Measurements from ENCODE around the gene CALHM4. TPM values are rescaled to one million over a fixed set of nuclear protein-coding genes. Genes with fewer than 3 reads are reported as not detected.

CALHM4 gene
- total RNA-seq, 1 donor from 2014 or later = not detected

- ATAC-seq (ENCODE audit: low read depth) = no peak
- H3K36me3 Mint-ChIP-seq (ENCODE audit: low read depth) = no peaks in the 10 kb centered on the region
- peaks cover 14% of the 10 kb centered on the region for H3K27me3 Mint-ChIP-seq
- CTCF ChIA-PET = interaction anchor here (1.0 to 2.7 kb wide), 3 partner anchors 10 to 296 kb away, joined by 3 to 15 read pairs (median 4); no protein-coding TSS in a partner anchor
- no peak overlapping the region for H3K27ac Mint-ChIP-seq
- POLR2A ChIA-PET = no interaction called here
- H3K4me1 Mint-ChIP-seq = peaks cover 8% of the 10 kb centered on the region
- DNase-seq = no peak
- intact Hi-C loops (cut with micrococcal nuclease) = no loop called here
- TF ChIP-seq, protein P1, sequence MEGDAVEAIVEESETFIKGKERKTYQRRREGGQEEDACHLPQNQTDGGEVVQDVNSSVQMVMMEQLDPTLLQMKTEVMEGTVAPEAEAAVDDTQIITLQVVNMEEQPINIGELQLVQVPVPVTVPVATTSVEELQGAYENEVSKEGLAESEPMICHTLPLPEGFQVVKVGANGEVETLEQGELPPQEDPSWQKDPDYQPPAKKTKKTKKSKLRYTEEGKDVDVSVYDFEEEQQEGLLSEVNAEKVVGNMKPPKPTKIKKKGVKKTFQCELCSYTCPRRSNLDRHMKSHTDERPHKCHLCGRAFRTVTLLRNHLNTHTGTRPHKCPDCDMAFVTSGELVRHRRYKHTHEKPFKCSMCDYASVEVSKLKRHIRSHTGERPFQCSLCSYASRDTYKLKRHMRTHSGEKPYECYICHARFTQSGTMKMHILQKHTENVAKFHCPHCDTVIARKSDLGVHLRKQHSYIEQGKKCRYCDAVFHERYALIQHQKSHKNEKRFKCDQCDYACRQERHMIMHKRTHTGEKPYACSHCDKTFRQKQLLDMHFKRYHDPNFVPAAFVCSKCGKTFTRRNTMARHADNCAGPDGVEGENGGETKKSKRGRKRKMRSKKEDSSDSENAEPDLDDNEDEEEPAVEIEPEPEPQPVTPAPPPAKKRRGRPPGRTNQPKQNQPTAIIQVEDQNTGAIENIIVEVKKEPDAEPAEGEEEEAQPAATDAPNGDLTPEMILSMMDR (IDR thresholded peaks at IDR 0.05) = no peak
- no peaks in the 10 kb centered on the region for H3K9me3 Mint-ChIP-seq
- no peak overlapping the region for H3K4me3 Mint-ChIP-seq
These were observed 10.8 kb downstream of the CALHM4 start for GRCh38 chr6:116564311-116564710.

GRCh38 chr6:116564921-116565872 is 11.6 kb downstream of the CALHM4 start:
- no peaks in the 10 kb centered on the region for H3K9me3 Mint-ChIP-seq
- H3K4me3 Mint-ChIP-seq = peak overlapping the region; percentile 32
- no peak for DNase-seq
- no peaks in the 10 kb centered on the region for H3K36me3 Mint-ChIP-seq (ENCODE audit: low read depth)
- CTCF ChIA-PET = interaction anchor here (1.0 to 1.4 kb wide), 2 partner anchors 11 to 276 kb away, joined by 3 to 4 read pairs; no protein-coding TSS in a partner anchor
- POLR2A ChIA-PET = no interaction called here
- H3K27ac Mint-ChIP-seq = no peak overlapping the region
- H3K27me3 Mint-ChIP-seq = peaks cover 14% of the 10 kb centered on the region
- TF ChIP-seq, protein P1 (IDR thresholded peaks at IDR 0.05) = no peak
- intact Hi-C loops (cut with micrococcal nuclease) = no loop called here
- H3K4me1 Mint-ChIP-seq = peaks cover 16% of the 10 kb centered on the region
- ATAC-seq (ENCODE audit: low read depth) = peak; percentile 37

GRCh38 chr6:116568111-116568510 is 14.6 kb downstream of the CALHM4 start:
- POLR2A ChIA-PET = interaction anchor here (3.8 kb wide), 1 partner anchor 288 kb away, joined by 50 read pairs; the partner anchor contains the start of gene TSPYL1
- intact Hi-C loops (cut with micrococcal nuclease) = no loop called here
- no peak overlapping the region for H3K27ac Mint-ChIP-seq

GRCh38 chr6:116568821-116569755 is 15.5 kb downstream of the CALHM4 start:
- H3K4me3 Mint-ChIP-seq = no peak overlapping the region
- CTCF ChIA-PET = no interaction called here
- POLR2A ChIA-PET = interaction anchor here (3.7 to 3.8 kb wide), 2 partner anchors 289 to 315 kb away, joined by 24 to 50 read pairs; partner anchors contain the start of genes TSPYL1 and TSPYL4
- ATAC-seq (ENCODE audit: low read depth) (no peak), DNase-seq (no peak)
- H3K36me3 Mint-ChIP-seq (ENCODE audit: low read depth) = peaks cover 15% of the 10 kb centered on the region
- no peaks in the 10 kb centered on the region for H3K9me3 Mint-ChIP-seq
- H3K27ac Mint-ChIP-seq = no peak overlapping the region
- H3K4me1 Mint-ChIP-seq = peaks cover 50% of the 10 kb centered on the region
- TF ChIP-seq, protein P1 (IDR thresholded peaks at IDR 0.05) = no peak
- intact Hi-C loops (cut with micrococcal nuclease) = no loop called here
- H3K27me3 Mint-ChIP-seq = peaks cover 3% of the 10 kb centered on the region

More at GRCh38 chr6:116568111-116568510, 14.6 kb downstream of the CALHM4 start:
- Mint-ChIP-seq H3K36me3 (ENCODE audit: low read depth) (peaks cover 13% of the 10 kb centered on the region), H3K9me3 (no peaks in the 10 kb centered on the region), H3K4me3 (no peak overlapping the region), H3K27me3 (peaks cover 8% of the 10 kb centered on the region), H3K4me1 (peaks cover 40% of the 10 kb centered on the region)
- TF ChIP-seq, protein P1 (IDR thresholded peaks at IDR 0.05) = no peak
- CTCF ChIA-PET = no interaction called here
- DNase-seq (no peak), ATAC-seq (ENCODE audit: low read depth) (no peak)

Data from activated B cell treated with CpG ODN at 0.5 μM for 24 hours (primary cell).